IMR-90 (cell line): ENCODE data around the gene SREBF2.
"Not testable (repeated sequence)": the region's sequence is repeated elsewhere in the genome, so short reads cannot be mapped to it uniquely, and the experiment has no call there.

Source experiments
- BHLHE40 ChIP-seq: fragments of 150-350 bp; IDR thresholded peaks from 2 replicates; pipeline ENCODE4 v1.6.1; 2016; ENCODE audit warnings: mild to moderate bottlenecking, low read depth, low read length
- CTCF ChIP-seq: conservative IDR thresholded peaks from 2 replicates; pipeline ENCODE4 v1.5.1; 2012; ENCODE audit warnings: mild to moderate bottlenecking, low read depth, low read length, improper control_type of control experiment
- FOS ChIP-seq: fragments of 150-350 bp; IDR thresholded peaks from 2 replicates; pipeline ENCODE4 v1.6.1; 2016; ENCODE audit warnings: low read depth, low read length
- MAZ ChIP-seq: IDR thresholded peaks from 2 replicates; pipeline ENCODE4 v1.6.1; 2012; ENCODE audit warnings: low read depth, mild to moderate bottlenecking, low read length, improper control_type of control experiment, moderate library complexity, borderline replicate concordance

- TF ChIP-seq CTCF, FOS, BHLHE40, MAZ: not testable (repeated sequence)
These were observed 116.0 kb downstream of the SREBF2 start for GRCh38 chr22:41948928-41949296.
